ENCODE data around the gene TXNRD2.

The TXNRD2 gene

GRCh38 chr22:19958083-19959042 lies 16.7 kb upstream of the TXNRD2 start:
- no peak for DNase-seq (ENCODE audit: low spot score)
- in situ Hi-C loops (cut with MboI; ENCODE audit: low pct_unique_long_range_greater_than_20kb, low sequenced_read_pairs, unreplicated experiment): loop anchor here (25.0 kb wide), 2 partner anchors 96 to 329 kb away; partner anchors contain the start of genes GNB1L and RTL10
- TF ChIP-seq CTCF (IDR thresholded peaks at IDR 0.05; ENCODE audit: extremely low read depth, insufficient read depth, missing control alignments): no peak

- in situ Hi-C loops (cut with MboI; ENCODE audit: low pct_unique_long_range_greater_than_20kb, low sequenced_read_pairs, unreplicated experiment): loop anchor here (25.0 kb wide), 2 partner anchors 95 to 330 kb away; partner anchors contain the start of genes GNB1L and RTL10
- DNase-seq (ENCODE audit: low spot score): no peak
- TF ChIP-seq CTCF (IDR thresholded peaks at IDR 0.05; ENCODE audit: extremely low read depth, insufficient read depth, missing control alignments): no peak
Observed at GRCh38 chr22:19957445-19957844, 15.8 kb upstream of the TXNRD2 start.

- no peak for DNase-seq (ENCODE audit: low spot score)
- no peak for TF ChIP-seq CTCF (IDR thresholded peaks at IDR 0.05; ENCODE audit: extremely low read depth, insufficient read depth, missing control alignments)
- in situ Hi-C loops (cut with MboI; ENCODE audit: low pct_unique_long_range_greater_than_20kb, low sequenced_read_pairs, unreplicated experiment): loop anchor here (25.0 kb wide), 2 partner anchors 93 to 332 kb away; partner anchors contain the start of genes GNB1L and RTL10
Observed at GRCh38 chr22:19955241-19956128, 13.9 kb upstream of the TXNRD2 start.

GRCh38 chr22:19951346-19951745 lies 9.7 kb upstream of the TXNRD2 start:
- TF ChIP-seq CTCF (IDR thresholded peaks at IDR 0.05; ENCODE audit: extremely low read depth, insufficient read depth, missing control alignments): no peak
- in situ Hi-C loops (cut with MboI; ENCODE audit: low pct_unique_long_range_greater_than_20kb, low sequenced_read_pairs, unreplicated experiment): loop anchor here (25.0 kb wide), 2 partner anchors 89 to 336 kb away; partner anchors contain the start of genes GNB1L and RTL10
- no peak for DNase-seq (ENCODE audit: low spot score)

- no peak for TF ChIP-seq CTCF (IDR thresholded peaks at IDR 0.05; ENCODE audit: extremely low read depth, insufficient read depth, missing control alignments)
- DNase-seq (ENCODE audit: low spot score): no peak
- in situ Hi-C loops (cut with MboI; ENCODE audit: low pct_unique_long_range_greater_than_20kb, low sequenced_read_pairs, unreplicated experiment): no loop called here
Observed at GRCh38 chr22:19948057-19948760, 6.6 kb upstream of the TXNRD2 start.
